ENCODE measurements around the gene AFF3. TPM values are rescaled to one million over a fixed set of nuclear protein-coding genes. Genes with fewer than 3 reads are reported as not detected.

The AFF3 gene
- total and polyA plus RNA-seq, 8 donors, result 1.4 to 78.8 (median 14.7) TPM

DNA sequence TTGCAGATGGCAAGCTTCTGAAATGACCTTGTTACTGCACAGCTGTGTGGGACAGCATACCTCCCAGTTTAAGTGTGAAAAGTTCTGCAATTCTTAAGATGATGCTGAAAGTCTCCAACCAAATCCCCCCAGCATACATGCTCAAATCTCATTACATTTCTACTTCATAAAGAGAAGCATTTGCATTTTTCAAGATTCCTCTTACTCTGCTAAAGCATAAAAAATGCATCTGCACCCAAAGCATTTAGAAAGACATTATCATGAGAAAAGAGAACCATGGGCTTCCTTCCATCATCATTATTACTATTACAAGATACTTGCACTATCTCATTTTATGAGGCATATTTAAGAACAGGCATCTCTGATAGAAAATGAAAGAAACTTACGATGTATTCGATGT lies 415.7 kb downstream of the AFF3 start:
- no peak overlapping the region for H3K27ac ChIP-seq
- peaks cover 0 to 11% (median 7%) of the 10 kb centered on the region in 4 donors for H3K9me3 ChIP-seq

DNA sequence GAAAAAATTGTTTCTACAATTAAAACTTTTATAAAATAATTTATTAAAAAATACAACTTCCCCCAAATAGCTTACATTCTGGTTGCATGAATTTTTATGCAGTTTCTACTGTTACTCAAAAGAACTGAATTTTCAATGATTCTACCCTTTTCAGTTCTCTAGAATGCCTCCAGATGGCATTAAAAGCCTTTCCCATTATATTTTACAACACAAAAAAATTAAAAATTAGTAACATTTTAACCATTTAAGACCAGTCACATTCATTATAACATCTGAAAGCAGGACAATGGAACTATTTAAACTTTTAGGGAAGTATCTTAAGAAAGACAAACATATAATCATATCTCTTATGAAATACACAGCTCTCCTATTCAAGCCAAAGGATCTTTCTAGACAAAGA lies 416.6 kb downstream of the AFF3 start:
- Histone ChIP-seq H3K27me3 (no peaks in the 10 kb centered on the region), H3K4me3 (no peak overlapping the region), H3K27ac (no peak overlapping the region), H3K36me3 (no peaks in the 10 kb centered on the region), H3K9me3 (peaks cover 0 to 15% (median 8%) of the 10 kb centered on the region in 4 donors), H3K4me1 (no peaks in the 10 kb centered on the region)
- no peak for DNase-seq
- TF ChIP-seq EP300 (IDR thresholded peaks at IDR 0.05) (no peak), POLR2AphosphoS5 (IDR thresholded peaks at IDR 0.05) (no peak), POLR2A (IDR thresholded peaks at IDR 0.05) (no peak)
- TF ChIP-seq, protein P1, sequence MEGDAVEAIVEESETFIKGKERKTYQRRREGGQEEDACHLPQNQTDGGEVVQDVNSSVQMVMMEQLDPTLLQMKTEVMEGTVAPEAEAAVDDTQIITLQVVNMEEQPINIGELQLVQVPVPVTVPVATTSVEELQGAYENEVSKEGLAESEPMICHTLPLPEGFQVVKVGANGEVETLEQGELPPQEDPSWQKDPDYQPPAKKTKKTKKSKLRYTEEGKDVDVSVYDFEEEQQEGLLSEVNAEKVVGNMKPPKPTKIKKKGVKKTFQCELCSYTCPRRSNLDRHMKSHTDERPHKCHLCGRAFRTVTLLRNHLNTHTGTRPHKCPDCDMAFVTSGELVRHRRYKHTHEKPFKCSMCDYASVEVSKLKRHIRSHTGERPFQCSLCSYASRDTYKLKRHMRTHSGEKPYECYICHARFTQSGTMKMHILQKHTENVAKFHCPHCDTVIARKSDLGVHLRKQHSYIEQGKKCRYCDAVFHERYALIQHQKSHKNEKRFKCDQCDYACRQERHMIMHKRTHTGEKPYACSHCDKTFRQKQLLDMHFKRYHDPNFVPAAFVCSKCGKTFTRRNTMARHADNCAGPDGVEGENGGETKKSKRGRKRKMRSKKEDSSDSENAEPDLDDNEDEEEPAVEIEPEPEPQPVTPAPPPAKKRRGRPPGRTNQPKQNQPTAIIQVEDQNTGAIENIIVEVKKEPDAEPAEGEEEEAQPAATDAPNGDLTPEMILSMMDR (IDR thresholded peaks at IDR 0.05), result no peak
- intact Hi-C loops (cut with DNase I; ENCODE audit: low total_unique reads), result no loop called here

More for the DNA sequence above, 415.7 kb downstream of the AFF3 start:
- TF ChIP-seq, protein P1 (IDR thresholded peaks at IDR 0.05), result no peak
- no peak for TF ChIP-seq POLR2AphosphoS5 (IDR thresholded peaks at IDR 0.05)
- no peak for TF ChIP-seq EP300 (IDR thresholded peaks at IDR 0.05)
- no peak for TF ChIP-seq POLR2A (IDR thresholded peaks at IDR 0.05)
- Histone ChIP-seq H3K4me1 (no peaks in the 10 kb centered on the region), H3K27me3 (no peaks in the 10 kb centered on the region), H3K36me3 (no peaks in the 10 kb centered on the region), H3K4me3 (no peak overlapping the region)
- intact Hi-C loops (cut with DNase I; ENCODE audit: low total_unique reads), result no loop called here
- DNase-seq, result no peak
- 72 to 85% (median 83%) methylated on average over 2 of the region's 2 CpGs for WGBS, 5 donors

DNA sequence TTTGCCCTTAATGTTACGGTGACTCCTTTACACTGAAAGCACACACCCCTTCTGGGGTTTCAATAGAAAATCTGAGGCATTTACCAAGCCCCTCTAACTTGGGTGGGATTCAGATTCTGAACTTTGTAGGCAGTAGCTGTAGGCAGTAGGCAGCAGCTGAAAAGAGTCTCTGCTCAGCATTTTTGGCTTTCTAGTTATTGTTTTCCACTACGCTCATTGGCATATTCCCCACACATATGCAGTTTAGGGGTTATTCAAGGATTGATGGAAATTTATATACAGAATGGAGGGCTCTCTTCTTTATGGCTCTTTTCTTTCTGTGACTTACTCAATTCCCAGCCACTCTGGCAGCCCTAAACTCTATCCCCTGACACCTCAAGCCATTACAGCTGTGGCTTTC lies 419.9 kb downstream of the AFF3 start:
- Histone ChIP-seq H3K4me3 (no peak overlapping the region), H3K27me3 (no peaks in the 10 kb centered on the region), H3K9me3 (peaks cover 0 to 15% (median 8%) of the 10 kb centered on the region in 4 donors), H3K36me3 (no peaks in the 10 kb centered on the region), H3K27ac (no peak overlapping the region), H3K4me1 (no peaks in the 10 kb centered on the region)
- intact Hi-C loops (cut with DNase I; ENCODE audit: low total_unique reads), result no loop called here
- DNase-seq, result no peak
- 95 to 100% (median 99%) methylated on average over 2 of the region's 2 CpGs for WGBS, 5 donors
- TF ChIP-seq EP300 (IDR thresholded peaks at IDR 0.05) (no peak), POLR2AphosphoS5 (IDR thresholded peaks at IDR 0.05) (no peak), POLR2A (IDR thresholded peaks at IDR 0.05) (no peak)
- TF ChIP-seq, protein P1 (IDR thresholded peaks at IDR 0.05), result no peak

DNA sequence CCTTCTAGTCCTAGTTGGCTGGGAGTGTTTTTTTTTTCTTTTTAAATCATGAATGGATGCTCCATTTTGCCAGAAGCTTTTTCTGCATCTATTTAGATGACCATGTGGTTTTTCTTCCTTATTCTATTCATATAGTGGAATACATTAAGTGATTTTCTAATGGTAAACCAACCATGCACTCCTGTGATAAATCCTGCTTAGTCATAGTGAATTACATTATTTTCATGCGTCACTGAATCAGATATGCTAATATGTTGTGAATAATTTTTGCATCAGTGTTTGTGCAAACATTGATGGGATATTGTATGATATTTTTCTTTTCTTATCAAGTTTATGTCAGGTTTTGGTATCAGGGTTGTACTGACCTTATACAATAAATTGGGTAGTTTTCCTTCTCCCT lies 423.3 kb downstream of the AFF3 start:
- no peaks in the 10 kb centered on the region for H3K27me3 ChIP-seq
- no peak for DNase-seq
- H3K4me1 ChIP-seq, result no peaks in the 10 kb centered on the region
- WGBS, 5 donors, result 94 to 96% (median 96%) methylated on average over 1 of the region's 1 CpG
- H3K27ac ChIP-seq, result no peak overlapping the region
- no peak overlapping the region for H3K4me3 ChIP-seq
- peaks cover 0 to 15% (median 8%) of the 10 kb centered on the region in 4 donors for H3K9me3 ChIP-seq
- H3K36me3 ChIP-seq, result no peaks in the 10 kb centered on the region
- no peak for TF ChIP-seq EP300 (IDR thresholded peaks at IDR 0.05)
- TF ChIP-seq POLR2AphosphoS5 (IDR thresholded peaks at IDR 0.05), result no peak
- no peak for TF ChIP-seq POLR2A (IDR thresholded peaks at IDR 0.05)
- TF ChIP-seq, protein P1 (IDR thresholded peaks at IDR 0.05), result no peak
- intact Hi-C loops (cut with DNase I; ENCODE audit: low total_unique reads), result no loop called here

Measured in stomach (tissue), 9 donors.